Ovary (tissue), 9 donors: ENCODE results near the gene JHY. TPM values are rescaled to one million over a fixed set of nuclear protein-coding genes. Genes with fewer than 3 reads are reported as not detected.

Experiments
- DNase-seq, 5 donors: peaks; one replicate each; pipeline ENCODE4 v3.0.0-alpha.2; 2019 to 2020
- H3K27ac ChIP-seq, 2 donors: fragments of 200-600 bp; one replicate each; pipeline versions ENCODE4 v1.5.1 to v1.8.0; 2019 to 2022
- H3K27me3 ChIP-seq: fragments of 200-600 bp; one replicate; pipeline ENCODE4 v1.8.0; 2022
- H3K36me3 ChIP-seq: fragments of 200-600 bp; sonication (generic); one replicate; pipeline ENCODE4 v1.5.1; 2019
- H3K4me1 ChIP-seq: one replicate; pipeline ENCODE4 v1.8.1; 2013; ENCODE audit warnings: mild to moderate bottlenecking, moderate library complexity; ENCODE audit not compliant: insufficient read depth
- H3K4me3 ChIP-seq: fragments of 200-600 bp; sonication (generic); one replicate; pipeline ENCODE4 v1.5.1; 2017
- H3K9me3 ChIP-seq, 2 donors: fragments of 200-600 bp in 1 of 2; sonication (generic) in 1 of 2; one replicate each; pipeline versions ENCODE4 v1.5.1 to v1.8.1; 2013 to 2019; ENCODE audit warnings: mild to moderate bottlenecking in 1 of 2, moderate library complexity in 1 of 2
- EP300 ChIP-seq: sonication (generic); formaldehyde crosslinking; IDR thresholded peaks from one replicate; pipeline ENCODE4 v1.6.1; 2017; ENCODE audit warnings: antibody characterized with exemption
- POLR2A ChIP-seq: fragments of 450-650 bp; IDR thresholded peaks from one replicate; pipeline ENCODE4 v1.6.1; 2017; ENCODE audit warnings: antibody characterized with exemption, mild to moderate bottlenecking, moderate library complexity
- WGBS, 3 donors: extraction: QIAGEN DNeasy Blood & Tissue Kit in 1 of 3; methylation state at CpG; one replicate each; pipeline versions ENCODE4 v1.1.5 to v1.1.7; 2013 to 2017; 5-methylcytosine and 5-hydroxymethylcytosine counted together
- intact Hi-C, 4 donors: fragments of 100-400 bp; cut with DNase I; formaldehyde crosslinking; loops; one replicate each; pipeline versions ENCODE4 v1.11.0 to v1.15.1; 2022 to 2023
- polyA plus RNA-seq, 2 donors: library from polyadenylated mRNA; stranded (reverse); fragments of 200-250 nt in 1 of 2; fragments of 350-450 nt in 1 of 2; fragmentation: Illumina TruSeq in 1 of 2; extraction: RNeasy Lipid Tissue Mini Kit (QIAGEN cat#74804) in 1 of 2; gene quantifications; one replicate each; pipeline ENCODE4 v1.2.3, GENCODE V29; 2013 to 2014
- total RNA-seq, 7 donors: library from RNA; depleted of rRNA in 2 of 7; stranded (reverse); fragments of >200 nt in 2 of 7; fragmentation: NEBNext Ultra II Directional in 3 of 7; extraction: Animal tissue kit (Norgen Biotek cat#: 25700) in 3 of 7; gene quantifications; one replicate each; pipeline versions ENCODE4 v1.1.0 to v1.2.4, GENCODE V29; 2016 to 2023
- TF ChIP-seq, protein P1 (sequence below), 3 donors: fragments of 450-650 bp in 2 of 3; fragments of 200-600 bp in 1 of 3; IDR thresholded peaks; one replicate each; pipeline versions ENCODE4 v1.5.1 to v1.8.0; 2016 to 2022; ENCODE audit warnings: antibody characterized with exemption in 3 of 3, mild to moderate bottlenecking in 1 of 3
- donor health status: DM: no; HTN: no; CAD: no; lungs with moderate emphysema.
- donor health status: DM: no; HTN: no; CAD: no.
- donor health status: Bipolar disorder and iron deficiency.
- donor health status: DM: yes; HTN: yes; CAD: no.
- donor health status: DM: no; HTN: no; CAD: no.
- donor health status: DM: yes; HTN: yes; CAD: no.

The JHY gene
- total and polyA plus RNA-seq, 9 donors, result 2.2 to 7.9 (median 3.7) TPM

- H3K4me1 ChIP-seq, result no peaks in the 10 kb centered on the region
- TF ChIP-seq POLR2A, result no peak
- TF ChIP-seq EP300, result no peak
- TF ChIP-seq, protein P1, sequence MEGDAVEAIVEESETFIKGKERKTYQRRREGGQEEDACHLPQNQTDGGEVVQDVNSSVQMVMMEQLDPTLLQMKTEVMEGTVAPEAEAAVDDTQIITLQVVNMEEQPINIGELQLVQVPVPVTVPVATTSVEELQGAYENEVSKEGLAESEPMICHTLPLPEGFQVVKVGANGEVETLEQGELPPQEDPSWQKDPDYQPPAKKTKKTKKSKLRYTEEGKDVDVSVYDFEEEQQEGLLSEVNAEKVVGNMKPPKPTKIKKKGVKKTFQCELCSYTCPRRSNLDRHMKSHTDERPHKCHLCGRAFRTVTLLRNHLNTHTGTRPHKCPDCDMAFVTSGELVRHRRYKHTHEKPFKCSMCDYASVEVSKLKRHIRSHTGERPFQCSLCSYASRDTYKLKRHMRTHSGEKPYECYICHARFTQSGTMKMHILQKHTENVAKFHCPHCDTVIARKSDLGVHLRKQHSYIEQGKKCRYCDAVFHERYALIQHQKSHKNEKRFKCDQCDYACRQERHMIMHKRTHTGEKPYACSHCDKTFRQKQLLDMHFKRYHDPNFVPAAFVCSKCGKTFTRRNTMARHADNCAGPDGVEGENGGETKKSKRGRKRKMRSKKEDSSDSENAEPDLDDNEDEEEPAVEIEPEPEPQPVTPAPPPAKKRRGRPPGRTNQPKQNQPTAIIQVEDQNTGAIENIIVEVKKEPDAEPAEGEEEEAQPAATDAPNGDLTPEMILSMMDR (IDR thresholded peaks at IDR 0.05), result no peak
- no peak for DNase-seq
- intact Hi-C loops, result loop anchor here in 2 of 4 donors (5.0 to 10.0 kb wide), 2 partner anchors 142 to 170 kb away; no protein-coding TSS in a partner anchor
- no peaks in the 10 kb centered on the region for H3K9me3 ChIP-seq
- no peaks in the 10 kb centered on the region for H3K36me3 ChIP-seq
- 86 to 93% (median 92%) methylated on average over 7 of the region's 7 CpGs for WGBS, 3 donors
- no peak overlapping the region for H3K4me3 ChIP-seq
- H3K27me3 ChIP-seq, result no peaks in the 10 kb centered on the region
- no peak overlapping the region for H3K27ac ChIP-seq
Observed at GRCh38 chr11:122874991-122875390, 7.6 kb upstream of the JHY start.

DNA sequence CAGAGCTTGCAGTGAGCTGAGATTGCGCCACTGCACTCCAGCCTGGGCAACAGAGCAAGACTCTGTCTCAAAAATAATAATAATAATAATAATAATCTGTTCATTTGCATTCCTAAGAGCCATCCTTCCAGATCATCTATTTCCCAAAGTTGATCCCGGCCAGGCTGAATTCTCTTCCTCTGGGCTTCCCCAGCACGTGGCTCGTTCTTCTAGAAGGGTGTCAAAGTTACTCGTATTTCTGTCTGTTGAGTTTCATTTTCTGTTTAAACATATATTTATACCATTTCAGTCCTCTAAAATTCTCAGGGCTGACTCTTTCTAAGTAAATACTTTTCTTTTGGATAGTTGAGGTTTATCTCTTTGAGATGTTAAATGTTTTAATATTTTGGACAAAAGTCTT is 4.8 kb upstream of the JHY start:
- TF ChIP-seq, protein P1 (IDR thresholded peaks at IDR 0.05), result no peak
- TF ChIP-seq POLR2A, result no peak
- DNase-seq, result no peak
- H3K36me3 ChIP-seq, result no peaks in the 10 kb centered on the region
- 48 to 82% (median 62%) methylated on average over 5 of the region's 5 CpGs for WGBS, 3 donors
- no peak overlapping the region for H3K4me3 ChIP-seq
- H3K9me3 ChIP-seq, result no peaks in the 10 kb centered on the region
- peaks cover 5% of the 10 kb centered on the region for H3K4me1 ChIP-seq
- intact Hi-C loops, result loop anchor here in 1 of 4 donors (10.0 kb wide), 1 partner anchor 167 kb away; no protein-coding TSS in a partner anchor
- no peak overlapping the region for H3K27ac ChIP-seq
- H3K27me3 ChIP-seq, result no peaks in the 10 kb centered on the region

GRCh38 chr11:122879785-122880184 is 2.8 kb upstream of the JHY start:
- no peak overlapping the region for H3K27ac ChIP-seq
- no peak overlapping the region for H3K4me3 ChIP-seq
- H3K4me1 ChIP-seq, result peaks cover 5% of the 10 kb centered on the region
- WGBS, 3 donors, result 8 to 17% (median 10%) methylated on average over 4 of the region's 4 CpGs
- intact Hi-C loops, result loop anchor here in 1 of 4 donors (10.0 kb wide), 1 partner anchor 165 kb away; no protein-coding TSS in a partner anchor
- DNase-seq, result no peak
- H3K36me3 ChIP-seq, result no peaks in the 10 kb centered on the region
- H3K9me3 ChIP-seq, result no peaks in the 10 kb centered on the region
- H3K27me3 ChIP-seq, result no peaks in the 10 kb centered on the region
- TF ChIP-seq POLR2A (no peak), EP300 (no peak)
- TF ChIP-seq, protein P1 (IDR thresholded peaks at IDR 0.05), result no peak

- H3K27ac ChIP-seq, result peak overlapping the region; percentile 53 to 69
- intact Hi-C loops, result no loop called here
- TF ChIP-seq EP300 (no peak), POLR2A (no peak)
- TF ChIP-seq, protein P1 (IDR thresholded peaks at IDR 0.05), result no peak
- H3K9me3 ChIP-seq, result no peaks in the 10 kb centered on the region
- 0 to 1% (median 0%) methylated on average over 46 to 63 of the region's 63 CpGs for WGBS, 3 donors
- H3K27me3 ChIP-seq, result no peaks in the 10 kb centered on the region
- peaks cover 5% of the 10 kb centered on the region for H3K4me1 ChIP-seq
- peak overlapping the region; percentile 56 for H3K4me3 ChIP-seq
- no peaks in the 10 kb centered on the region for H3K36me3 ChIP-seq
- DNase-seq, result peak; percentile 27 to 71 (median 42)
Observed at GRCh38 chr11:122882857-122883645, 492 bp downstream of the JHY start.
